ENCODE measurements around the gene ACTN1.

GRCh38 chr14:68957775-68958174, 21.3 kb downstream of the ACTN1 start:
- TF ChIP-seq, protein P1, sequence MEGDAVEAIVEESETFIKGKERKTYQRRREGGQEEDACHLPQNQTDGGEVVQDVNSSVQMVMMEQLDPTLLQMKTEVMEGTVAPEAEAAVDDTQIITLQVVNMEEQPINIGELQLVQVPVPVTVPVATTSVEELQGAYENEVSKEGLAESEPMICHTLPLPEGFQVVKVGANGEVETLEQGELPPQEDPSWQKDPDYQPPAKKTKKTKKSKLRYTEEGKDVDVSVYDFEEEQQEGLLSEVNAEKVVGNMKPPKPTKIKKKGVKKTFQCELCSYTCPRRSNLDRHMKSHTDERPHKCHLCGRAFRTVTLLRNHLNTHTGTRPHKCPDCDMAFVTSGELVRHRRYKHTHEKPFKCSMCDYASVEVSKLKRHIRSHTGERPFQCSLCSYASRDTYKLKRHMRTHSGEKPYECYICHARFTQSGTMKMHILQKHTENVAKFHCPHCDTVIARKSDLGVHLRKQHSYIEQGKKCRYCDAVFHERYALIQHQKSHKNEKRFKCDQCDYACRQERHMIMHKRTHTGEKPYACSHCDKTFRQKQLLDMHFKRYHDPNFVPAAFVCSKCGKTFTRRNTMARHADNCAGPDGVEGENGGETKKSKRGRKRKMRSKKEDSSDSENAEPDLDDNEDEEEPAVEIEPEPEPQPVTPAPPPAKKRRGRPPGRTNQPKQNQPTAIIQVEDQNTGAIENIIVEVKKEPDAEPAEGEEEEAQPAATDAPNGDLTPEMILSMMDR (IDR thresholded peaks at IDR 0.05), result no peak
- no peak for TF ChIP-seq ZFX (IDR thresholded peaks at IDR 0.05; ENCODE audit: borderline replicate concordance)

All from 22Rv1 (cell line).